Peyer's patch (tissue), 4 donors: Measurements from ENCODE around the gene GJD2. TPM values are rescaled to one million over a fixed set of nuclear protein-coding genes. Genes with fewer than 3 reads are reported as not detected.

Experiments
- DNase-seq, 3 donors: peaks; one replicate each; pipeline ENCODE4 v3.0.0-alpha.2; 2017 to 2019
- H3K27ac ChIP-seq, 4 donors: fragments of 200-600 bp; sonication (generic); one replicate each; pipeline ENCODE4 v1.5.1; 2016 to 2019
- H3K27me3 ChIP-seq, 2 donors: fragments of 200-600 bp; sonication (generic); one replicate each; pipeline ENCODE4 v1.5.1; 2019
- H3K36me3 ChIP-seq, 3 donors: fragments of 200-600 bp; sonication (generic); one replicate each; pipeline ENCODE4 v1.5.1; 2016 to 2019
- H3K4me1 ChIP-seq, 4 donors: fragments of 200-600 bp; sonication (generic); one replicate each; pipeline ENCODE4 v1.5.1; 2016 to 2019
- H3K4me3 ChIP-seq, 4 donors: fragments of 200-600 bp; sonication (generic); 1 replicate in 3 of 4; 2 replicates in 1 of 4; pipeline ENCODE4 v1.5.1; 2016 to 2019; ENCODE audit warnings: mild to moderate bottlenecking in 1 of 4
- H3K9me3 ChIP-seq, 4 donors: fragments of 200-600 bp; sonication (generic); one replicate each; pipeline ENCODE4 v1.5.1; 2016 to 2019; ENCODE audit warnings: mild to moderate bottlenecking in 1 of 4
- CTCF ChIP-seq, 6 experiments: fragments of 450-650 bp in 4 of 6; fragments of 200-600 bp in 2 of 6; sonication (generic) in 1 of 6; IDR thresholded peaks; one replicate each; pipeline ENCODE4 v1.5.1; 2017 to 2019; ENCODE audit warnings: antibody characterized with exemption in 6 of 6, mild to moderate bottlenecking in 3 of 6, moderate library complexity in 1 of 6
- POLR2A ChIP-seq, 2 donors: fragments of 450-650 bp; IDR thresholded peaks; one replicate each; pipeline ENCODE4 v1.5.1; 2017; ENCODE audit warnings: antibody characterized with exemption in 2 of 2, mild to moderate bottlenecking in 2 of 2, moderate library complexity in 2 of 2
- total RNA-seq, 4 donors: library from RNA; depleted of rRNA; stranded (reverse); fragments of >200 nt; gene quantifications; one replicate each; pipeline ENCODE4 v1.1.0, GENCODE V29; 2016

Gene GJD2
- total RNA-seq, 4 donors from 2014 or later, result not detected

- H3K27me3 ChIP-seq, result peaks cover 0 to 4% of the 10 kb centered on the region in 2 donors
- H3K4me3 ChIP-seq, result no peak overlapping the region
- DNase-seq, result no peak
- TF ChIP-seq CTCF (IDR thresholded peaks at IDR 0.05) (no peak), POLR2A (IDR thresholded peaks at IDR 0.05) (no peak)
- no peaks in the 10 kb centered on the region for H3K4me1 ChIP-seq
- H3K9me3 ChIP-seq, result no peaks in the 10 kb centered on the region
- no peak overlapping the region for H3K27ac ChIP-seq
- no peaks in the 10 kb centered on the region for H3K36me3 ChIP-seq
These were observed 42.1 kb upstream of the GJD2 start for GRCh38 chr15:34796847-34797435.

GRCh38 chr15:34795267-34796081 is 40.7 kb upstream of the GJD2 start, which contains the start of gene ACTC1:
ACTC1 (minus strand) TSS chr15:34795549; CDS start chr15:34794808, 741 bp downstream.
- H3K4me1 ChIP-seq, result no peaks in the 10 kb centered on the region
- DNase-seq, result no peak
- H3K9me3 ChIP-seq, result no peaks in the 10 kb centered on the region
- H3K27ac ChIP-seq, result no peak within 1 kb of the TSS
- peaks cover 0 to 4% of the 10 kb centered on the region in 2 donors for H3K27me3 ChIP-seq
- H3K36me3 ChIP-seq, result no peaks in the 10 kb centered on the region
- TF ChIP-seq CTCF (IDR thresholded peaks at IDR 0.05), result no peak
- TF ChIP-seq POLR2A (IDR thresholded peaks at IDR 0.05), result no peak
- peak within 1 kb of the TSS in 1 of 4 donors; percentile 2 for H3K4me3 ChIP-seq

GRCh38 chr15:34794590-34795206 is 39.9 kb upstream of the GJD2 start:
- Histone ChIP-seq H3K27ac (no peak overlapping the region), H3K36me3 (no peaks in the 10 kb centered on the region), H3K4me3 (peak overlapping the region in 1 of 4 donors; percentile 2), H3K4me1 (no peaks in the 10 kb centered on the region), H3K9me3 (no peaks in the 10 kb centered on the region), H3K27me3 (peaks cover 0 to 4% of the 10 kb centered on the region in 2 donors)
- TF ChIP-seq POLR2A (IDR thresholded peaks at IDR 0.05) (no peak), CTCF (IDR thresholded peaks at IDR 0.05) (no peak)
- no peak for DNase-seq

- no peak overlapping the region for H3K4me3 ChIP-seq
- H3K27ac ChIP-seq, result no peak overlapping the region
- H3K9me3 ChIP-seq, result no peaks in the 10 kb centered on the region
- no peak for DNase-seq
- no peak for TF ChIP-seq CTCF (IDR thresholded peaks at IDR 0.05)
- TF ChIP-seq POLR2A (IDR thresholded peaks at IDR 0.05), result no peak
- no peaks in the 10 kb centered on the region for H3K36me3 ChIP-seq
- H3K4me1 ChIP-seq, result no peaks in the 10 kb centered on the region
- H3K27me3 ChIP-seq, result peaks cover 0 to 4% of the 10 kb centered on the region in 2 donors
These were observed 39.1 kb upstream of the GJD2 start for GRCh38 chr15:34793901-34794300.

- no peak for DNase-seq
- Histone ChIP-seq H3K27me3 (peaks cover 0 to 4% of the 10 kb centered on the region in 2 donors), H3K4me3 (no peak overlapping the region), H3K27ac (no peak overlapping the region), H3K36me3 (no peaks in the 10 kb centered on the region), H3K4me1 (no peaks in the 10 kb centered on the region), H3K9me3 (no peaks in the 10 kb centered on the region)
- TF ChIP-seq CTCF (IDR thresholded peaks at IDR 0.05) (no peak), POLR2A (IDR thresholded peaks at IDR 0.05) (no peak)
These were observed 38.3 kb upstream of the GJD2 start for GRCh38 chr15:34793071-34793470.
